ENCODE results near the gene ZCCHC12.

DNA sequence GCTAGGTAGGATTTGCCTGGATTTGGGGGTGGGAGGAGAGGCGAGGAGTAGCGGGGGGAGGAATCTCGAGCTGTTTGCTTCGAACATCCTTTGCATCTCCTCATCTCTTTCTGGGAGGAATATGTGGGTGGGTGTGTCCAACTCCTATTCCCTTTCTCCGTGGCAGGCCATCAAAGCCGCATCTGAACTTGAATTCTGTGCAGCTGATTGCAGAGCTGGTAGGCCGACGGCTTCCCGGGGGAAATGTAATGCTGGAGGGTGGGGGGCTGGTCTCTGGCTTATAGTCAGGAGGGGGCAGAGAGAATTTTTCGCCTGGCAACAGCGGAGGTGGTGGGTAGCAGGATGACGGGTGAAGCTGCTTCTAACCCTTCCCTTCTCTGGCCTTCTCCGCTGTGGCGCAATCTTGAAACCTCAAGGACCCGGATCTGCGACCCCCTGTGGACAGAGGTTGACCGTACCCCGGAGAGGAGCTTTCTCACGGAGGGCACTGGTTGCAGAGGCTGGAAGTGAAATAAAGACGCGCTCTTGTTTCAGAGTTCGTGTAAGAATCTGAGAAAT lies 628 bp downstream of the ZCCHC12 start:
- TF ChIP-seq GLIS3 (CRISPR knock-in tag; IDR thresholded peaks at IDR 0.05): no peak
- TF ChIP-seq, protein P1, sequence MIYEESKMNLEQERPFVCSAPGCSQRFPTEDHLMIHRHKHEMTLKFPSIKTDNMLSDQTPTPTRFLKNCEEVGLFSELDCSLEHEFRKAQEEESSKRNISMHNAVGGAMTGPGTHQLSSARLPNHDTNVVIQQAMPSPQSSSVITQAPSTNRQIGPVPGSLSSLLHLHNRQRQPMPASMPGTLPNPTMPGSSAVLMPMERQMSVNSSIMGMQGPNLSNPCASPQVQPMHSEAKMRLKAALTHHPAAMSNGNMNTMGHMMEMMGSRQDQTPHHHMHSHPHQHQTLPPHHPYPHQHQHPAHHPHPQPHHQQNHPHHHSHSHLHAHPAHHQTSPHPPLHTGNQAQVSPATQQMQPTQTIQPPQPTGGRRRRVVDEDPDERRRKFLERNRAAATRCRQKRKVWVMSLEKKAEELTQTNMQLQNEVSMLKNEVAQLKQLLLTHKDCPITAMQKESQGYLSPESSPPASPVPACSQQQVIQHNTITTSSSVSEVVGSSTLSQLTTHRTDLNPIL (CRISPR knock-in tag; IDR thresholded peaks at IDR 0.05; ENCODE audit: low read depth): no peak
- TF ChIP-seq ZFP3 (CRISPR knock-in tag; IDR thresholded peaks at IDR 0.05): no peak
- TF ChIP-seq, protein P2, sequence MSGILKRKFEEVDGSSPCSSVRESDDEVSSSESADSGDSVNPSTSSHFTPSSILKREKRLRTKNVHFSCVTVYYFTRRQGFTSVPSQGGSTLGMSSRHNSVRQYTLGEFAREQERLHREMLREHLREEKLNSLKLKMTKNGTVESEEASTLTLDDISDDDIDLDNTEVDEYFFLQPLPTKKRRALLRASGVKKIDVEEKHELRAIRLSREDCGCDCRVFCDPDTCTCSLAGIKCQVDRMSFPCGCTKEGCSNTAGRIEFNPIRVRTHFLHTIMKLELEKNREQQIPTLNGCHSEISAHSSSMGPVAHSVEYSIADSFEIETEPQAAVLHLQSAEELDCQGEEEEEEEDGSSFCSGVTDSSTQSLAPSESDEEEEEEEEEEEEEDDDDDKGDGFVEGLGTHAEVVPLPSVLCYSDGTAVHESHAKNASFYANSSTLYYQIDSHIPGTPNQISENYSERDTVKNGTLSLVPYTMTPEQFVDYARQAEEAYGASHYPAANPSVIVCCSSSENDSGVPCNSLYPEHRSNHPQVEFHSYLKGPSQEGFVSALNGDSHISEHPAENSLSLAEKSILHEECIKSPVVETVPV (CRISPR knock-in tag; IDR thresholded peaks at IDR 0.05): no peak
